ENCODE data around the gene SLC41A1. TPM values are rescaled to one million over a fixed set of nuclear protein-coding genes. Genes with fewer than 3 reads are reported as not detected.

Gene SLC41A1
- total RNA-seq, 4 donors from 2014 or later = 20.9 to 38.7 (median 29.1) TPM

- 77 to 83% methylated on average over 1 to 3 of the region's 8 CpGs for WGBS, 2 donors (ENCODE audit: low coverage in 1 of 2)
- H3K4me3 ChIP-seq = no peak overlapping the region
- ATAC-seq = no peak
- peaks cover 0 to 9% of the 10 kb centered on the region in 2 donors for H3K36me3 ChIP-seq
- no peaks in the 10 kb centered on the region for H3K27me3 ChIP-seq
- H3K4me1 ChIP-seq = peaks cover 3 to 80% (median 16%) of the 10 kb centered on the region in 3 donors
- TF ChIP-seq POLR2AphosphoS5 (IDR thresholded peaks at IDR 0.05) (no peak), CTCF (IDR thresholded peaks at IDR 0.05) (no peak)
- H3K27ac ChIP-seq = no peak overlapping the region
- H3K9me3 ChIP-seq = no peaks in the 10 kb centered on the region
Observed at GRCh38 chr1:205744403-205744802, 68.6 kb downstream of the SLC41A1 start.

GRCh38 chr1:205743977-205744376, 69.0 kb downstream of the SLC41A1 start:
- Histone ChIP-seq H3K9me3 (no peaks in the 10 kb centered on the region), H3K4me1 (peaks cover 3 to 84% (median 16%) of the 10 kb centered on the region in 3 donors), H3K36me3 (peaks cover 0 to 9% of the 10 kb centered on the region in 2 donors), H3K27ac (no peak overlapping the region), H3K27me3 (no peaks in the 10 kb centered on the region), H3K4me3 (no peak overlapping the region)
- TF ChIP-seq POLR2A (IDR thresholded peaks at IDR 0.05) = no peak
- no peak for TF ChIP-seq CTCF (IDR thresholded peaks at IDR 0.05)
- no peak for TF ChIP-seq EP300 (IDR thresholded peaks at IDR 0.05)
- no peak for TF ChIP-seq POLR2AphosphoS5 (IDR thresholded peaks at IDR 0.05)
- ATAC-seq = no peak
- 44 to 53% methylated on average over 4 of the region's 4 CpGs for WGBS, 2 donors (ENCODE audit: low coverage in 1 of 2)

- H3K9me3 ChIP-seq = no peaks in the 10 kb centered on the region
- H3K27ac ChIP-seq = no peak overlapping the region
- H3K36me3 ChIP-seq = peaks cover 0 to 13% of the 10 kb centered on the region in 2 donors
- WGBS, 2 donors (ENCODE audit: low coverage in 1 of 2) = 31 to 45% methylated on average over 1 of the region's 1 CpG
- peaks cover 0 to 90% (median 6%) of the 10 kb centered on the region in 3 donors for H3K4me1 ChIP-seq
- H3K4me3 ChIP-seq = no peak overlapping the region
- ATAC-seq = no peak
- no peaks in the 10 kb centered on the region for H3K27me3 ChIP-seq
- TF ChIP-seq POLR2A (IDR thresholded peaks at IDR 0.05) = no peak
- TF ChIP-seq POLR2AphosphoS5 (IDR thresholded peaks at IDR 0.05) = no peak
- no peak for TF ChIP-seq EP300 (IDR thresholded peaks at IDR 0.05)
Observed at GRCh38 chr1:205741681-205742080, 71.3 kb downstream of the SLC41A1 start.

GRCh38 chr1:205739348-205740160, 73.4 kb downstream of the SLC41A1 start:
- WGBS, 2 donors (ENCODE audit: low coverage in 1 of 2) = 70 to 93% methylated on average over 2 to 4 of the region's 5 CpGs
- peaks cover 0 to 74% (median 3%) of the 10 kb centered on the region in 3 donors for H3K4me1 ChIP-seq

More at GRCh38 chr1:205739348-205740160, 73.4 kb downstream of the SLC41A1 start:
- H3K27ac ChIP-seq = no peak overlapping the region
- H3K4me3 ChIP-seq = no peak overlapping the region
- peaks cover 0 to 21% of the 10 kb centered on the region in 2 donors for H3K36me3 ChIP-seq
- H3K9me3 ChIP-seq = no peaks in the 10 kb centered on the region
- TF ChIP-seq POLR2A (IDR thresholded peaks at IDR 0.05) (no peak), POLR2AphosphoS5 (IDR thresholded peaks at IDR 0.05) (no peak), CTCF (IDR thresholded peaks at IDR 0.05) (no peak), EP300 (IDR thresholded peaks at IDR 0.05) (no peak)
- ATAC-seq = peak; percentile 34
- H3K27me3 ChIP-seq = no peaks in the 10 kb centered on the region

Other genes starting within 250 kb of the SLC41A1 start
- gene ELK4, start 181.2 kb downstream of the SLC41A1 start, total RNA-seq = 10 to 100 TPM; 23.2 to 24.6 (median 23.6) TPM
- 1 to 10 TPM in 3 of 4 donors, under 1 TPM in 1; 0.84 to 1.3 (median 1.1) TPM for gene SLC45A3, start 132.7 kb downstream of the SLC41A1 start, total RNA-seq
- gene NUCKS1, start 63.0 kb downstream of the SLC41A1 start, total RNA-seq = 100 to 1,000 TPM; 130 to 180 (median 138) TPM
- gene RAB29, start 37.7 kb downstream of the SLC41A1 start, total RNA-seq = 10 to 100 TPM; 17.0 to 74.8 (median 43.4) TPM
- under 1 TPM in 1 of 4 donors, not detected in 3; 0.13 TPM for gene PM20D1, start 36.9 kb upstream of the SLC41A1 start, total RNA-seq
- gene SLC26A9, start 130.3 kb upstream of the SLC41A1 start, total RNA-seq = under 1 TPM in 1 of 4 donors, not detected in 3; 0.16 TPM
- 1 to 10 TPM in 3 of 4 donors, under 1 TPM in 1; 0.78 to 2.4 (median 2.0) TPM for gene RAB7B, start 190.2 kb upstream of the SLC41A1 start, total RNA-seq
- not detected for gene CTSE, start 210.7 kb upstream of the SLC41A1 start, total RNA-seq
- 1 to 10 TPM; 3.5 to 6.8 (median 5.0) TPM for gene RHEX, start 240.0 kb upstream of the SLC41A1 start, total RNA-seq

Measured in gastroesophageal sphincter (tissue), 4 donors.